GM19463 (cell line): ENCODE measurements around the gene PLEKHA8.

ENCODE experiments used
- ATAC-seq: cut with Tn5 transposase; IDR thresholded peaks from one replicate; pipeline ENCODE4 v1.9.1; 2021; ENCODE audit warnings: mild to moderate bottlenecking, moderate library complexity; ENCODE audit not compliant: unreplicated experiment

The PLEKHA8 gene

DNA sequence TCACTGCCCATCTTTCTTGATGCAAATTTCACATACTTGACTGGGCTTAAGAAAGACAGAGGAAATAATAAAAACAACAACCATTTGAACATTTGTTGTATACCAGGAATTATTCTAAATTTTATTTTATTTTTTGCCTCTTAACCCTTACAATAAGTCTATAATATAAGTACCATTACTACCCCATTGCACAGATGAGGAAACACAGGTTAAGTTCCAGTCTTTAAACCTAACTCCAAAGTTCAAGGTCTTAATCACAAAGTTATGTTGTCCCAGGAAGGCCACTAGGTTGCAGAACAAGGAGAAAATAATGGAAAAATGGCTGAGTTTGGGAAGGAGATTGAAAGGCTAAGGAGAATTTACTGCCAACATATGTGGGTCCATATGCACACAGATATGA is 5.2 kb upstream of the PLEKHA8 start:
- no peak for ATAC-seq

DNA sequence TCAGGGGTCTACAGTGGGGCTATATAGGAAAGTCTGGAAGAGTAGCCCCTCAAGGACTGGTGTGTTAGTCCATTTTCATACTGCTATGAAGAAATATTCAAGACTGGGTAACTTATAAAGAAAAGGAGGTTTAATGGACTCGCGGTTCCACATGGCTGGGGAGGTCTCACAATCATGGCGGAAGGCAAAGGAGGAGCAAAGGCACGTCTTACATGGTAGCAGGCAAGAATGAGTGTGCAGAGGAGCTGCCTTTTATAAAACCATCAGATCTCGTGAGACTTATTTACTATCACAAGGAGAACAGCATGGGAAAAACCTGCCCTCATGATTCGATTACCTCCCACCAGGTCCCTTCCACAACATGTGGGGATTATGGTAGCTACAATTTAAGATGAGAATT is 4.7 kb upstream of the PLEKHA8 start:
- no peak for ATAC-seq

DNA sequence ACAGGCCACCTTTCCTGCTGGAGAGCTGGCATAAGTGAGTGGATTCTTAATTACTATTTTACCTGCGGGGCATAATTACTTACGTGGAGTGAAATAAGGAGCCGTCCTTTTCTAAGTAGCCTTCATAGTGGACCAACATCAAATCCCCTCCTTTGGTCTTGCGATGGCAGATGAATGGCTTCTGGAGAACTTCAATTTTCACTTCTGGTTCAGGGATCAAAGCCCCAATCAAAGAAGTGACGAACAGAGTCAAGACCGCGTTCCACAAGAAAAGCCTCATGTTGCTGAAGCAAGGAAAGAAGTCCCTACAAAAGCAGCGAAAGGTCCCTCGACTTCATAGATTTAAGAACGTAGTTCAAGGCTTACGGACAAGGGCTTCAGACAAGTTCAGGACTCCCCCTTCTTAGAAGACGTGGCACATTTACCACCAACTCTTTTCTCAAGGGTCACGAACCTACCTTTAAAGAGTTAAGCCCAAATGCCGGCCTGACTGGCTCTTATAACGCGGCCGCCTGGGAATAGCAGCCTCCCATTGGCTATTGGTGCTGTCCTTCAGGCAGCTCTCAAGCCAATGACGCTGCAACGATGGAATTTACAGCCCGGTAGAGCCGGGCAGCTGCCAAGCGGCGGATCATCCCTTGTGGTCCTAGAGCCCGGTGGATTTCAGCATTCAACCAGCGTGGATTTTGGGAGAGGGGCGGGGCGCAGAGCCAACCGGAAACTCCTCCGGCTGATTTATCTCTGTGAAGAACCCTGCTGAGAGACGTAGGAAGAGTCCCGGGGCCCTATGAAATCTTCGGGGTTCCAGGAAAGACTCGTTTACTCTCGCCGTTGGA is 1.8 kb upstream of the PLEKHA8 start, which contains the start of gene FKBP14:
Gene FKBP14 (minus strand): TSS at position 474 of the 836 bp plus-strand sequence. CDS start 194 bp downstream, at position 280.
- peak; percentile 73 for ATAC-seq

DNA sequence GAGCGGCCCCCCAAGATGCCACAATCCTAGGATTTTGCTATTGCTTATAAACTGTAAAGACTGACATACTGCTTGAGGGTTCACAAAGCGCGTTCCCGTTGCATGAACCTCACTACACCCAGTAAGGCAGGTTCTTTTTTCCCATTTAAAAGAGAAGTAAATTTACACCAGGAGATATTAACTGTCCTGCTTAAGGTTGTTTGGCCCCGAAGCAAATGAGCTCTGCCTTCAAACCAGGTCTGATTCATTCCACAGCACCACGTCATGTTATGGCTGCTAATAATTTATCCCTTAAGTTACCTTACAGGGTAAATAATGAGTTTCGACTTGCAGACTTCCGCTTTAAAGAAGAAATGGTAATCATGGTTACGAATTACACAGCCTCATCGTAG is 1.2 kb upstream of the PLEKHA8 start:
- peak; percentile 13 for ATAC-seq

DNA sequence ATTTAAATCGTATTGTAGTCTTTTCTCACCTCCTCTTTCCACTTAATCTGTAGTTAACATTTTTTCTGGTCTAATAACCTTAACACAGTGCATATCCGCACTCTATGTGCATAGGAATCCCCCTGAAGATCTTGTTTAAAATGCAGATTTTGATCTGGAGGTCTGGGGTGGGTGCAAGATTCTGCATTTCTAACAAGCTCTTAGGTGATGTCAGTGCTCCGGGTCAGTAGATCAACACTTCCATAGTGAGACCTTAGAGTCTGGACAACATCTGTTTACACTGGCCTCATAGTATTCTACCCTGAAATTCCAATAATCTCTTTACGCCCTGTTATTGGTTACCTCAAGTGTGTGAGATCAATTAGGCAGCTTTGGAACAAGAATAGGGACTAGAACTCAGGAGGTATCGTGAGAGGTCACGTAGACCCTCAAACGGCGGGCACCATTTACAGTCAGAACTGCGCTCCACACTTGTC is 434 bp upstream of the PLEKHA8 start:
- ATAC-seq = peak; percentile 0

DNA sequence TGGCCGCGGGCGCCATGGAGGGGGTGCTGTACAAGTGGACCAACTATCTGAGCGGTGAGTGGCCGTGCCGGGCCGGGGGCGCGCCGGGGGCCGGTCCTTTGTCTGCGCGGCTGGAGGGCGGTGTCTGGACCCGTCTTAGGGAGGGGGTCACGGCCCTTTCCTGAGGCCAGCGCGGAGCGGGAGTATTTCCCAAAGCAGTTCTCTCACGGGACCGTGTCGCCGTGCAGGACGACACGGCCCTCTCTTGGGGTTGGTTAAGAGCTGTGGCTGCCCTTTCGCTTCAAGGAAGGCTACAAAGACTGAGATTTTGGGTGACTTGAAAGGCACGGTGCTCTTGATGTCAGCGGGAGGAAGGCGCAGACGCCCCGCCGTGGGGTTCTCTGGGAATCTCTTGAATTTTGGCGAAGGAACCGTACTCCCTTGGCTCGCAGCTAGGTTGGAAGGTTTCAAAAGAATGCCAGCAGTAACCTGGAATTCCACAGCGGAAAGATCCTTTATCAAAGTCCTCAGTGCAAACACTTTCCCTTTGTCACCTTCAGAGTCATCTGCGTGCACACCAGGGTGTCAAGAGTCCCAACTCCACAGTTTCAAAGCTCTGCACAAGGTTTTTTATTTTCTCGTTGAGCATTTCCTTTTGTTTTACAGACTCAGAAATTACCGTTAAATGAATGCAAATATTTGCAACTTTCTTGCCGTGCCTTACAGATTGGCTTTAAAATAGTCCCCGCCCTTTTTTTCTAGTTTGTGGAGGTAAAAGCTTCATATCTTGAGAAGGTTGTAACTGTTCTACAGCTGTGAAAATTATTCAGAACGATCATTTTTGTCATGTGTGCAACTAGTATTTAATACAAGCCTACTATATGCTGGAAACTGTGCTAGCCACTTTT is 780 bp downstream of the PLEKHA8 start:
- ATAC-seq = peak; percentile 15

DNA sequence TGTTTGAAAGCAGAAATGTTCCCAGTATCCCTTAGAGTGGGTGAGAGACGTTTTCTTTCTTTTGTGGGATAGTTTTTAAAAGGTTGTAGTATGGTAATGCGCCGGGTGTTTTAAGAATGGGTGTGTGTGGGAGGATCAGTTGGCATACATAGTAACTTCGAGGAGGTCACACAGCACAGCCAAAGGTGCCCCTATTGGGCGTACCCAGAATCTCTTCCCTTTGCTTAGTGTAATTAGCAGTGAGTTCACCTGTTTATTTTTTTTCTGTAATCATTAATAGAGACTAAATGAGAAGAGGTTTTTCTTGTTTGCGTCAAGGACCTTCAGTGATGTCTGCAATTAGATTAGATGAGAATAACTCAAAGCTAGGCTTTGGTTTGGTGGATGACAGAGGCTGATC is 1.5 kb downstream of the PLEKHA8 start:
- no peak for ATAC-seq

DNA sequence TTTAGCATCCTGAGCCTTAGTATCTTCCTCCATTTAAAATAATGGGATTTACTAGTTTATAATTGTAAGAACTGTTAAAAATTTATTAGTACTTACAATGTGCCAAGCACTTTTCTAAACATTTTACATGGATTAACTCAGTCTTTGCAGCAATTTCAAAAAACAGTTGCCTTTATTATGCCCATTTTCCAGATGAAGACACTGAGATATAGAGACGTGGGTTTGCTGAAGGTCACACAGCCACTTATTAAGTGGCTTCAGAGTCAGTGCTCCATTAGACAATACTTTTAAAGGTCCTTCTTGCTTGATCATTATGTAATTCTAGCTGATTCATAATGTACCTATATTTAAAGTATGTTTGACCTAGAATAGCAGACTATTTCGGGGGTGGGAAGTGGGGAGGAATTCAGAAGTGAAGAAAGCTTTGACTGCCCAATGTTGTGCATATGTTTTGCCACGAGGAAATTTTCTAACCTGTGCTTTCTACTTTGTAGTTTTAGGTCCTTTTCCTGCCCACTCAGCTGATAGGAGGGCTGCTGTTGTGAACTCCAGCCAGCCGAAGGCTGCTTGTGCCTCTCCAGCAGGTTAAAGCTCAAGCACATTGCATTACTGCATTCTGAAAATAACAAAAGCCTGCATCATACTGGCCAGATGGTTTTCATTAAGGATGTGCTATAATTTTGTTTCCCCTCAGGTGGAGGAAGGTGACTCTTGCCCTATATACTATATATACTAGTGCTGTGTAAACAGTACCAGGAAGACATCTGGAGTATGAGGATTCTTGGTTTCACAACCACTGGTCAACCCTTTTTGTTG is 4.3 kb downstream of the PLEKHA8 start:
- ATAC-seq = no peak

DNA sequence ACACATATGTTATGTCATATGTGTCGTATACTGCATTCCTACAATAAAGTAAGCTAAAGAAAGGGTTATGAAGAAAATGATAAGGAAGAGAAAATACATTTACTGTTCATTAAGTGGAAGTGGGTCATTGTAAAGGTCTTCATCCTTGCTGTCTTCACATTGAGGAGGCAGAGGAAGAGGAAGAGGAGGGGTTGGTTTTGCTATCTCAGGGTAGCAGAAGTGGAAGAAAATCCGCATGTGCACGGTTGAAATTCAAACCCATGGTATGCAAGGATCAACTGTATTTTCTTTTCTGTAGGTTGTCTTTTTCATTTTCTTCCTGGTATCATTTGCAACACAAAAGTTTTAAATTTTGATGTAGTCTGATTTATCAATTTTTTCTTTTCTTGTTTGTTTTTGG is 6.3 kb downstream of the PLEKHA8 start:
- ATAC-seq = no peak

DNA sequence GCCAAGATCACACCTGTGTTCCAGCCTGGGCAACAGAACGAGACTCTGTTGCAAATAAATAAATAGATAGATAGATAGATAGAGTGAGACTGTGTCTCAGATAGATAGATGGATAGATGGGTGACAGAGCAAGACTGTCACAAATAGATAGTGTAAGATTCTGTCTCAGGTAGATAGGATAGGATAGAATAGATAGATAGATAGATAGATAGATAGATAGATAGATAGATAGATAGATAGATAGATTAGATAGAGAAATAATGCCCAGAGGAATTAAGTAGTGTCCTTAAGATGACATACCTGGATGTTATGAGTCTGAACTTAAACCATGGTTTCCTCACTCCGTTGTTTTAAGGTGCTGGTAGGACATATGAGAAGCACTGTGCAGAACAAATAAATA is 8.0 kb downstream of the PLEKHA8 start:
- no peak for ATAC-seq

DNA sequence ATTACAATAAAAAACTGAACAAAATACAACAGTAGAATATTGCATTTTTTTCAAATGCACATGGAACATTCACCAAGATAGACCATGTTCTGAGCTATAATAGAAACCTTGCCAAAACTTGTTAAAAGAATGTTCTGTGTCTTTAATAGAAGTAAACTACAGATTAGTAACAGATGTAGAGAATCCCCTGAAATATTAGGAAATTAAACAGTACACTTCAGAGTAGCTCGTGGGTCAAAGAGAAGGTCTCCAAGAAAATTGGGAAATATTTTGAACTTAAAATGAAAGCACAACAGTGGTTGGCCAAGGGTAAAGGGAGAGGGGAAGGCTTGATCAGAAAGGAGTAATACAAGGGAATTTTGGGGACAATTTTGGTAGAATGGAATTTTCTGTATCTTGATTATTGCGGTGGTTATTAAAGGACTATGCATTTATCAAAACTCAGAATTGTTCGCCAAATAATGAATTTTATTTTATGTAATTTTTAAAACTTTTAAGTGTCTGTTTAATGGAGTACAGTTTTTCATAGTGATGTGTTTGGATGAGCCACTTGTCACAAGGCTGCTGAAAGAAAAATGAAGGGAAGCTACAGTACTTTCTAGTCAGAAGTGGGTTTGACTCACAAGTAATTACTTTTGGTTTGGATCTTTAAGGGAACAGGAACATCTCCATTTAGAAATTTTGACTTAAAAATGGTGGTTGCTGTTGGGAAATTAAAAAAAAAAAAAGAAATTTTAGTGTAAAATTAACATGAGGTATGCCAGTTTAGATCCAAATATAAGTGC is 10.2 kb downstream of the PLEKHA8 start:
- no peak for ATAC-seq

DNA sequence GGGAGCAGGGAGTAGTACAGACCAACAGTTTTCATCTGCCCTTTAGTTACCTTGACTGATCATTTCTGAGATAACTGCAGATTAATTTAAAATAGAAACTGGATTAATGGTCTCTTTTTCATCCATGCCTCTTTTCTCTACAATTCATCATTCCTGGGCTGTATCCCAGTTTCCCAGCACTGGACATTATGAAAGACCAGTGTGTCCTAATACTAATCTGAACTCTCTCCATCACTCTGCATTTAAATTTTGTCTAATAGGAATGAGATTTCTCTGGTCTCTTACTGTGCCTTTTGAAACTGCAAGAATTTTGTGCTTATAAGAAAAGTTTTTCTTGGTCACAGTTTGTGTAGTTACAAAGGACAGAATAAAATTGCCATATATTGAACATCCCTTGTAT is 12.7 kb downstream of the PLEKHA8 start:
- no peak for ATAC-seq

DNA sequence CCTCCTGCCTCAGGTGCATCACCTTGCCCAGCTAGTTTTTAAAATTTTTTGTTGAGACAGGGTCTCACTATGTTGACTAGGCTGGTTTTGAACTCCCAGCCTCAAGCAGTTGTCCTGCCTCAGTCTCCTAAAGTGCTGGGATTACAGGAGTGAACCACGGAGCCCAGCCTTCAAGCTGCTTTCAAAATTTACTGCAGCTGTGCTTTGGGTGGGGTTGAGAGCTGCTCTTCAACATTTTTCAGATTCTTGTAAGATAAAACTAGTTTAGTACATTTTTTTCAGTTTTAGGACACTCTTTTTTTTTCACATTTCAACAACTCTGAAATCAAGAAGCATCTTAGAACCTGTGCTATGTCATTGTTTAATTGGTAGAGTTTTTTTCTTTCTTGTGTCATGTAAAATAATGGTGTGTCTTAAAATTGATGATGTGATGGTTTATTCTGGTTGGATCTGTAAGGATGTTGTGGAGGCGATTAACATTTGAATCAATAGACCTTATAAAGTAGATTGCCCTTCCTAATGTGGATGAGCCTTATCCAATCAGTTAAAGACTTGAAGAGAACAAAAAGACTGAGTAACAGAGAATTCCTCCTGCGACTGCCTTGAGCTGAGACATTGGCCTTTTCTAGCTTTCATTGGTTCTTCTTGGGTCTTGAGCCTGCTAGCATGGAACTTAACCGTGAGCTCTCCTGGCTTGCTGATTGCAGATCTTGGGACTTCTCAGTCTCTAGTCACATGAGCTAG is 13.5 kb downstream of the PLEKHA8 start:
- ATAC-seq = no peak

DNA sequence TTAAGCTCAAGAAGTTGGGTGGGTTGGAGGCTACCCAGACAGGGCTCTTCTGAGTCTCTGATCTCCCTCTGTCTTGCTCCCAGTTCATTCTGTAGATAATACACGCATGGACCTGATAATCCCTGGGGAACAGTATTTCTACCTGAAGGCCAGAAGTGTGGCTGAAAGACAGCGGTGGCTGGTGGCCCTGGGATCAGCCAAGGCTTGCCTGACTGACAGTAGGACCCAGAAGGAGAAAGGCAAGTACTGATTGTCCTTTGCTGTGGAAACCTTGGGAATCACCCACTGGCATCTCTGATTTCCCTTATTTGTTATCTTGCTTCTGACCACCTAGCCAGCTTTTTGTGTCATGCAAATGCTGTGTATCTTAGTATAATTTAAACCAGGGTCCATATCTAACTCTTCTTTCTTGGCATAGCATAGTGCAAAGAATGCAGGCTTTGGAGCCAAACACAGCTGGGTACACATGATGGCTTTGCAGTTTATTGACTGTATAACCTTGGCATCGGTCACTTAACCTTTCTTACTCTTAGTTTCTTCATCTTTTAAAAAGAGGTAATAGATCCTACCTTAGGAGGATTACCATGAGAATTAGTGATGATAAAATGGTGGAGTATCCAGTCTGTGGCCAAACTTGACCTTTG is 18.0 kb downstream of the PLEKHA8 start:
- ATAC-seq = no peak

DNA sequence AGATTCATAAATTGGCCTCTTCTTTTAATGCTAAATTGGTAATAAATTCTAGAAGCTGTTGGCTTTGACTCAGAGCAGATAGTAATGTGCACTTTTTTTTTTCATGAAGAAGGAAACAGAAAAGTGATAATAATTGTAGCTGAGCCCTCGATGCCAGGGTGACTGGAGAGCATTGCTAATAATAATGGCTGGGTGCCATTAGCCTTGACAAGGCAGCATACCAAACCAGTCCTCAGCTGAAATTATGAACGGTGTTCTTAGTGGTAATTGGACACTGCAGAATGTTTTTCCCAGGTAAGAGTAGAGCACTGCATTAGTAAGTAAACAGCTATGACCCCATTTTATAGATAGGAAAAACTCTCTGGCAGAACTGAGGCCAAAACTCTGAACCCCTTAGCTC is 18.9 kb downstream of the PLEKHA8 start:
- no peak for ATAC-seq

DNA sequence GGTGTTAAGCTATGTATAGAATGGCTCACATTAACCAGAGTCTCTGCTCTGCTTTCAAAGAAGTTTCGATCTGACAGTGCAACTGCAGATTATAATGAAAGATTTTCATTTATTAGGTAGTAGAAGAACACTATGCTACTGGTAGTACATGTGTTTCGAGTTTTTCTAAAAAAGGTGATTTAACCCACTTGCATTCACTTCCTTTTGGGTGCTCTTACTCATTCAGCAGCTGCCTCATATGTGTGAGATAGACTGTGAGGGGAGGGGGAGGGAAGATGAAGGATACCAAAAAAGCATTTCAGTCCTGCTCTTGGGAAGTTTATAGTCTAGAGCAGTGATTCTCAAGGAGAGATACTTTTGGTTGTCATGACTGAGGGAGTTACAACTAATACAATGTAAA is 20.4 kb downstream of the PLEKHA8 start:
- no peak for ATAC-seq

DNA sequence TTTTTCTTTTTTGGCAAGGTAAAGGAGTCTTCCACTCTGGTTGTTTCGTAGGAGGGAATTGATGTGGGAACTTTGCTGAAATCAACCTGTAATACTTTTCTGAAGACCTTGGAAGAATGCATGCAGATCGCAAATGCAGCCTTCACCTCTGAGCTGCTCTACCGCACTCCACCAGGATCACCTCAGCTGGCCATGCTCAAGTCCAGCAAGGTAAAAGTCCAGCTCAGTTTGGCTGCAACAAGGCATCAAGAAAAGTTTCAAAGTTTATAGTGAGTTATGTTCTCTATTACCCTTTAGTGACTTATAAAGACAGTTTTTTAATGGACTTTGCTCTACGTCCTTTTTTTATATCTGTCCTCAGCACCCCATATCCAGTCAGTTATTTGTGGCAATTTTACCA is 21.0 kb downstream of the PLEKHA8 start:
- ATAC-seq = no peak

DNA sequence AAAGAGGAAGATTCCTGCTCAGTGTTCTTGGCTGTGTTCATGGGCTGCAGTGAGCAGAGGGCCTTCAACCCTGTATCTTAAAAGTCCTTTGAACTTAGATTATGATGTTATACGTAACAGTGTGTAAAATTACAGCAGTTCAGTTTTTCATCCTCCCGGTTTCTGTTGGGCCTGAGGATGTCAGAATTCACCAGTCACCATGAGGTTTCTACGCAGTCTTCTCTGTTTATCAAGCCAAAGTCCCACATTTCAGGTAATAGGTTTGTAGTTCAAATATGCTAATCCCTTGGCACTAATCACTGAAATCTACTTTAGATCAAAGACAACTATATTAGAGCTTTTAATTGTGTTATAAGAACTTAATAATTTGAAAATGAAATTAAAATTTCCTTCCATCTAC is 24.9 kb downstream of the PLEKHA8 start:
- ATAC-seq = no peak

DNA sequence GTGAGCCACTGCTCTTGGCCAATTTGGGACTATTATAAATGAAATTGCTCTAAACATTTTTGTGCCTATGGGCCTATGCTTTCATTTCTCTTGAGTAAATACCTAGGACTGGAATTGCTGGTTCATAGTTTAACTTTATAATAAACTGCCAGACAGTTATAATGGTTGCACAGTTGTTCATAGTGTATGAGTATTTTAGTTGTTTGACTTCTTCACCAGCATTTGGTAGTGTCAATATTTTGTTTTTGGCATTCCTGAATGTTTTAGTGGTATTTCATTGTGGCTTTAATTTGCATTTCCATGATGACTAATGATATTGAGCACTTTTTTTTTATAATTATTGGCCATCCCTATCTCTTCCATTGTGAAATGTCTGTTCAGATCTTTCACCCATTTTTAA is 29.5 kb downstream of the PLEKHA8 start:
- no peak for ATAC-seq
